ENCODE data around the gene OSTF1. TPM values are rescaled to one million over a fixed set of nuclear protein-coding genes. Genes with fewer than 3 reads are reported as not detected.

OSTF1 gene
- total and polyA plus RNA-seq, 5 donors from 2014 or later, result 68.2 to 203 (median 144) TPM

Other genes starting within 250 kb of the OSTF1 start
- gene TRPM6, start 200.6 kb upstream of the OSTF1 start, total RNA-seq, result 0.17 TPM
- gene TRPM6, start 200.6 kb upstream of the OSTF1 start, polyA plus RNA-seq, result not detected
- 1.9 TPM for gene C9orf40, start 135.6 kb upstream of the OSTF1 start, total RNA-seq
- gene C9orf40, start 135.6 kb upstream of the OSTF1 start, polyA plus RNA-seq, result 1 to 10 TPM; 1.7 to 4.5 (median 3.8) TPM
- gene CARNMT1, start 60.2 kb upstream of the OSTF1 start, total RNA-seq, result 25.7 TPM
- gene CARNMT1, start 60.2 kb upstream of the OSTF1 start, polyA plus RNA-seq, result 10 to 100 TPM in 3 of 4 donors, 1 to 10 TPM in 1; 9.5 to 16.3 (median 11.5) TPM
- gene NMRK1, start 359 bp upstream of the OSTF1 start, total RNA-seq, result 41.5 TPM
- gene NMRK1, start 359 bp upstream of the OSTF1 start, polyA plus RNA-seq, result 10 to 100 TPM; 41.5 to 55.0 (median 51.3) TPM